GM19240 (cell line): ENCODE results near the gene ZNF385B.

Experiments used
- DNase-seq: peaks from one replicate; pipeline ENCODE4 v3.0.0; 2011; ENCODE audit warnings: low spot score; ENCODE audit not compliant: insufficient read length

The ZNF385B gene

DNA sequence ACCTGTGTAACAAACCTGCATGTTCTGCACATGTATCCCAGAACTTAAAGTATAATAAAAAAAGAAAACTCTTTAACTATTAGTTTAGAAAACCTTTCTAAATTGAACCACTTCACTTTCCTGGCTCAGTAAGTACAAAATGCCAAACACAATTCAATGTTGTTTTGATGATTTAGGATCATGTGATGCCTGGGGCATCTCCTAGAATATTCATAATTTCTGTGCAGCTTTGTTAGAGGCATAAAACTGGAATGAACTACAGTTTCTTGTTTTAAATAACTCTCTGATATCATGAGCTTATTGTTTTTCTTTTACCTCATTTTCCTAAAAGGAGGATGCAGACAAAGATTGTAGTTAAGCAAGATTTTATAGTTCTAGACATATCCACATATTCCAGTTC lies 457.8 kb downstream of the ZNF385B start:
- no peak for DNase-seq

DNA sequence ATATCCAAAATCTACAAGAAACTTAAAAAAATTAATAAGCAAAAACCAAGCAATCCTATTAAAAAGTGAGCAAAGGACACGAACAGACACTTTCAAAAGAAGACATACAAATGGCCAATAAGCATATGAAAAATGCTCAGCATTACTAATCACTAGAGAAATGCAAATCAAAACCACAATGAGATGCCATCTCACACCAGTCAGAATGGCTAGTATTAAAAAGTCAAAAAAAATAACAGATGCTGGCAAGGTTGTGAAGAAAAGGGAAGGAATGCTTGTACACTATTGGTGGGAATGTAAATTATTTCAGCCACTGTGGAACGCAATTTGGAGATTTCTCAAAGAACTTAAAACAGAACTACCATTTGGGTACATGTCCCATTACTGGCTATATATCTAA lies 467.9 kb downstream of the ZNF385B start:
- DNase-seq = no peak
